ENCODE results near the gene PIEZO2.

PIEZO2 gene

DNA sequence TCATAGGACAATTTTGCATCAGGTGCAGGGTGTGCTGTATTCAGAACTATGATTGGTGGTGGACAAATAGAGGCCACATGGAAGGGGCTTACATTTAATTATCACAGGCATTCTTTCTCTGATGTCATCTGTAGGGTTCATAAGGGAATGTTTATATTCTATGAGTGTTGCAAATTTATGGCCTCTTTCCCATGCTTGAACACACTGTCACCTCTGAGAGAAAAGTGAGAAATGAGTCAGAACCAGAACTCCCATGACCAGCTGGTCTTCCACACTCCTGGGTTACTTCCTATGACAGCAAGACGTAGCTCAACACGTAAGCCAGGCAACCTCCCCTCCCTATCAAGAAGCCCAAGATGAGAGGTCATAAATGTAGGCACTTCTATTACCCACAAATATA is 310.8 kb downstream of the PIEZO2 start:
- DNase-seq = no peak

DNA sequence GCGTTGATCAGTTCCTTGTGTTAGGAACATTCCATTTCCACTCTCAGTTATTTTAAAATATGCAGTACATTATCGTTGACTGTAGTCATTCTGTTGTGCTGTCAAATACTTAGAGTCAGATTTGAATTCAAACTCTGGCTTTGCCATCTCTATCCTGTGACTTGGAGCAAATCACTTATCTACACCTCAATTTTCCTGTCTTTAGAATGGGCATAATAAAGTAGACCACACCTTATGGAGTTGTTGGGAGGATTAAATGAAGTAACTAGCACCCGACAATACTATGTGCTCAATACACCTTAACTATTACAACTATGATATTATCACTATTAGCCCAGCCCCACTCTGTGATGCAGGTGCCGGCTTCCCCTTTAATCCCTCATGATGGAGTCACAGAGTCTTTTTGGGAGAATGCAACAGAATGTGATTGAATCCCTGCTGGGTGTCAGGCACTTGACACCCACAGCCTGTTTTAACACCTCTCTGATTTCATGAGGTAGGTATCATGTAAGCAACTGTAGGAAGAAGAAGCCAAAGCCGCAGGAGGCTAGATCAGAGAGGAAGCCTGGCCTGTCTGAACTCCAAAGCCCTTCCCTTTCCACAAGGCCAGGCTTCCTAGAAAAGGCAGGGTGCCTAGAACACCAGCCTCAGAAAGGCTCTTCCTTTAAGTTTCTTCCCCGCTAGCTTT is 315.1 kb downstream of the PIEZO2 start:
- DNase-seq = no peak

DNA sequence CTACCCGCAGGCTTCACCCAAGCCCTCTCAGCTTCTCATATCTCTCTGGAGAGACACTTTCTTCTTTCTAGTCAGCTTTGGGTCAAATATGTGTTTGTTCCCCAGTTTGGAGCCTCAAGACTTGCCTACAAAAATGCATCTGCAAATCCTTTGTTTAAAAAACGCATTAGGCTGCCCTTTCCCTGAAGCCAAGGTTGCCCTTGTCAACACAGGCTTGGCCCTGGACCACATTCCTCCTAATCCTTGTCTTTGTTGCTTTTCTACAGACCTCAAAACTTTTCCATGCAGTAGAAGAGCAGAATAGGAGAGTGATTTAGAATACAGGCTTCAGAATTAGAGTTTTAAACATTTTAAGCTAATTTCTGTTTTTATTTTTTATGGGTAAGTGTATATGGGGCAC is 315.7 kb downstream of the PIEZO2 start:
- DNase-seq = no peak

DNA sequence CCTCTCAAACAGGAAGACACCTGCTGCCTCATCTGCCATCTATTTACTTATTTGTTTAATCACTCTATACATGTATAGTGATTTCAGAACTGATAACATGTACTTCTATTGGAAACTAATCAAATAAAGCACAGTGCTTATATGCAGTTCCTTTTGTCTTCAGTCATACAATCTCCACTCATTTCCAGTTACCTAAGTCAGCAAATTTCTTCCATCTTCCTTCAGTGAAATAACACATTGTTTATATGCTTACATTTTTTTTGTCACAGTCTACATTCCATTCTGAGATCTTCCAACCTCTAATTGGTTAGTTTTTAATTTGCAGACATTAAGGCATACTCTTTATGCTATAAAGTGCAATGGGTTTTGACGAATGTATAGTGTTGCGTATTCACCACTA is 323.0 kb downstream of the PIEZO2 start:
- no peak for DNase-seq

DNA sequence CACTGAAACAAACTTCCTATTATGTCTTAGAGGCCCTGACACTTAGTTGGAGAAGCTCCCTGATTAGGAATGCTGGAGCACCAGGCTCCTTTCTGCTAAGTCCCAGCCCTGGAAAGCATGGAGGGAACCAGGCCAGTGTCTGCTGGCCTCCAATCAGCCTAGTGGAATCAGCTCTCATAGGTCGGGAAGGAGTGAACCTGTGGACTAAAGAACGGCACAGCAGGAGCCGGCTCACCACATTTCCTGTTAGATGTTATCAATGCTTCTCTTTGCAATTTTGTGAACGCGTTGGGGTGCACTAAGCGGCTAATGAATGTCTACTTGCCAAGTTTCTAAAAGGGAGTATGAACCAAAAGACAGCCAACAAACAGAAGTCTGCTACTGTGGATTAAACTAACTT is 326.9 kb downstream of the PIEZO2 start:
- no peak for DNase-seq

DNA sequence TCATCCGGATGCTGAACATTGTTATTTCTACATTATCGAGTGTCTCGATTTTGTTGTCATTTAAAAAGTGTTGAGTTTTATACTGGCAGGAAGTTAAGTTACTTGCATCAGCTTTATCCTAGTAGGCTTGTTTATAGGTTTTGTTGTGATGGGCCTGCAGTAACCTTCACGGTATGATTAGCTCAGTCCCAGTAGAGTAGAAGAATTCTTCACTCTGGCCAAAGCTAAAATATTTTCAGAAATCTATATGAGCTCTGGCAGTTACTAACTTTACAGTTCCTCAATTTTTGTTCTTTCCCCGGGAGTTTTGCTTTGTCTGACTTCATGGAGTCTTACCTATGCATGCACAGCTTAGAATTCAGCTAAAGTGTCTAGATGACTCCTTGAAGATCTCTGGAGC is 328.7 kb downstream of the PIEZO2 start:
- no peak for DNase-seq

DNA sequence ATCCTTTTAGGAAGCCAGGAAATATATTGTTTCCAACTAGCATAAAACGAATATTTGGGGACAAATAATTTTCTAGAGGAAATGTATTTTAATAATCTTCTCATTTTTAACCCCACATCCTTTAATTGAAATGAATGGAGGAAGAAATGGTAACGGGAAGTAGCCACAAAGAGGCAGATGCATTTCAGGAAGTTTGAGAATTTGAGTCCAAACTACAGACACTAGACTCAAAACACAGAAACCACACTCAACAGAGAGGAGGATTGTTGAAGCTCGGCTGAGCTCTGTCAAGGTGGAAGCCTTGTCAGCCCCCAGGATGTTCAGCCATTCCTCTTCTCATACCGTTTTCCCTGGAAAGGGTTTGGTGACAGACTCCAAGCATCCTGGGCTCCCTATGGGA is 335.0 kb downstream of the PIEZO2 start:
- no peak for DNase-seq

DNA sequence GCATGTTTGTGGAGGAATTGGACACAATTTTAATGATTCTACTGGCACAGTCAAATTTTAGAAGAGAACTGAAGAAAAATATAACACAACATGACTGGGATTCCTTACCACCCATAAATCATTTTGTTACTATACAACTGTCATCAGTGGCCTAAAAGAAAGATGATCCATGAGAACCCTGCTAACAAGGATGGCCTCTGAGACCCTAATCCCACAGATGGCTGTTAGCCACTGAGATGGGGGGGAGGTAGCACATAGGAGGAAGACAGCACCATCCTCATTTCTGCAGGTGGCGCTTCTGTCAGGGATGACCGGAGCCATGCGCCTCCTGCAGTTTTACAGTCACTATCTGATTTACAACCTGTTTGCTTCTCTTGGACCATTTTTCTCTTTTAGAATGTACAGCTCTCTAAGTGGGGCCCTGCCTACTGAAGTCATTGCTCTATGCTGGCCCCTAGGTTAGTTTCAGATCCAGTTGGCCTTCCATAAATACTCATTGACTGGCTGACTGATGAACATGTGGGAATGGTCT is 343.7 kb downstream of the PIEZO2 start:
- DNase-seq = no peak

DNA sequence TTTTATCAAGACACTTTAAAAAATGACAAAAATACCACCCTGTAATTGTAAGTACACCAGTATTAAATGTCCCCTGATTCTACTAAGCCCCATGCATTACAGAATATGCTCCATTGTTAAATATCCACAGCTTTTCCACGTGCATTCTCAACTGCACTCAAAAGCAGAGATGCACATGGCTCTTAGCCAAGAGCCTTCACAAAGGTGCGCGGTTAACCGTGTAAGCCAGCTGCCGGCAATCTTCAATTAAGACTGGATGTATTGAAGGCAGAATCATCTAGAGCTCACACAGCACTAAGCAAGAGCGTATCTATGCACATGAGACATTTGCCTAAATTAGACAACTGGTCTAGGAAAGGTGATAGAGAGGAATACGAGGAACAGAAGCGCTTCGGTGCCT is 345.2 kb downstream of the PIEZO2 start:
- DNase-seq = no peak

DNA sequence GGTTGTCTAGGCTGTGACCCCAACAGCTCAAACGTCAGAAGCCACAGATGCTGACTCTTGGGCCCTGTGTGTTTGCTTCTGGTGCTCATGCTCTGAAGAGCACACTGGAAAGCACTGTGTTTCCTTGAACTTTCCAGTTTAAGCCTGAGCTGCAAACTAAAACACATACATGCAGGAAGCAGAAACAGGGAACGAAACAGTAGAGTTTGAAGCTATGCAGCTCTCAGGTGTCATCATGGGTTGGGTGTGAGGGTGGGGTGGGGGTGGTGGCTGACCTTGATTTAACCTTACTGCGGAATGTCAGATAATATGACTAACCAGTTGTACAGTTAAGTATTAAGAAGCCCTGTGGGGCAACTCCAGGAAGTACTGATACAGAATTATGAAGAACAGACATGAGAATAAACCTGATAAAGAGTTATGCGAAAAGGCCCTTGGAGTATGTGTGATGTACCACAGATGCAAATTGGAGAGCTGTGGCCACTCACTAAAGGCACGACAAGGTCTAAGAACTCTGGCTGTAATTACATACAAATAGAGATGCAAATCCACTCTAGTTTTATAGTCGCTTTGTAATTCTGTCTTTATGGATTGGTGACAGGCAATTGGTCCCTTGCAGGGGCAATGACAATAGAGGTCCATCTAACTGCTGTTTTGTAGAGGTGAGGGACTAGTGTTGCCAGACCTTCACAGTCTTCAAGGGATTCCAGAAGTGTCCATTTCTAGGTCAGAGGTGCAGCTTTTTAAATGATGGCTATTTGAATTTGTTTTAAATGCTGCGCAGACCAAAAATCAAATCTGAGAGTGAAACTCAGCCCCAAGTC is 350.4 kb downstream of the PIEZO2 start:
- no peak for DNase-seq

DNA sequence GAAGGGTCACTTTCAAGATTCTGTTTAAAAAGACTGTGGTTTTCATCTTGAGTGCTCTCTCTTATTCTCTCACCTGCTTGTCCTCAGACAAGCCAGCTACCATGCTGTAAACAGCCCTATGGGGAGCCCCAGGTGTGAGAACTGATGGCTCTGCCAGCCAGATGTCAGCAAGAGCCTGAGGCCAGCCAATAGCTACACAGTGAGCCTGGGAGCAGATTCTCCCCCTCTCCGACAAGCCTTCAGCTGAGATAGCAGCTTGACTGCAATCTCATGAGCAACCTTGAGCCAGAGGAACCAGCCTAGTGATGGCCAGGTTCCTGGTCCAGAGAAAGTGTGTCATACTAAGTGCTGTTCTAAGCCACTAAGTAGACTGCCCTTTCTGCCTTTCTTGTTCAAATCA is 351.5 kb downstream of the PIEZO2 start:
- no peak for DNase-seq

DNA sequence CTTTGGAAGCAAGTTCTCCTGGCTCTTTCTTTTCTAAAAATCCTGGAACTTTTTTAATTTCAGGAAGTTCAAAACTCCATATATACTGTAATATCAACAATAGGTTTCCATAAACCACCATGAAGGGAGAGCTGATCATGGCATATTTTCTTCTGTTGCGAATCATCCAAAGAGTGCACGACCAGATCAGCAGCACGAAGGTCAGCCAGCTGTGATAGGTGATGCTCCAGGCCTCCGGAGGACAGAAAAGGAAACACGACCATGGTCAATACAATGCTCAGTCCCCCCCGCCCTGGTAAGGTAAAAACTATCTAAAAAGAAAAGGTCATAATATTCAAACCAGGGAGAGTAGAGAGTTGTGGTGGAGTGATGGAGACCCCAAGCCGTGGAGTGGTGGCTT is 354.6 kb downstream of the PIEZO2 start:
- no peak for DNase-seq

DNA sequence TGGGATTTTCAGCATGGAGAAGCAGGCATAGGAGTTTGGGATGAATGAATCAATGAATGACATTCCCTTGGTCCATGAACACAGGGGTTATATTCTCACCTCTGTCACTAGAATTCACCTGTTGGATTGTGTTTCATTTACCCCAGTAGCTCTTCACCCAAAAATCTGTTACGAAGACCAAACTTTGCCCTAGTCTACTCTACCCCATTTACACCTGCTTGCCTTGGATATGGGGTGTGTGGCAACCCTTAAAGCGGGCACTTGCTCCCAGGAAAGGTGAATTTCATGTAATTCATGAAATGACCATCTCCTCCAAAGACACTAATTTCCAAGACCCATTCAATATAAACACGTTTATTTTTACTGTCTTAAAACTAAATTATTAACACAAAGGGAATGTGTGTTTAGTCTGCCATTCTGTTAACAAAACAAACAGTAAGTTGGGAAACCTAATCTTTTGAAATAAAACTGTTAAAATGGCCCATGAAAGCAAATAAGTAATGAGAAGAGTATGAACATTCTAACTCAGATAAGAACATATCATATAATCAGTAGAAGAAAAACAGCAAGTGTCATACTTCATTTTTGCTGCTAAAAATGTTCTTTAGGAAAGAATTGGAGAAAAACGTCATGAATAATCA is 355.5 kb downstream of the PIEZO2 start:
- DNase-seq = no peak

DNA sequence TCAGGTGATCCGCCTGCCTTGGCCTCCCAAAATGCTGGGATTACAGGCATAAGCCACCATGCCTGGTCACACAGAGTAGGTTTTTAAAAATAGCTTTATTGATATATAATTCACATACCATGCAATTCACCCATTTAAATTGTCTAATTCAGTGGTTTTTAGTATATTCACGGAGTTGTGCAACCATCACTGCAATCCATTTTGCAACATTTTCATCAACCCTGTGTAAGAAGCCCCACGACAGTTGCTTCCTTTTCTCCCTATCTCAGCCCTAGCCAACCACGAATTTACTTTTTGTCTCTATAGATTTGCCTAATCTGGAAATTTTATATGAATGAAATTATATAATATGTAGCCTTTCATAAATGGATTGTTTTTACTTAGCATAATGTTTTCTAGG is 357.2 kb downstream of the PIEZO2 start:
- no peak for DNase-seq

DNA sequence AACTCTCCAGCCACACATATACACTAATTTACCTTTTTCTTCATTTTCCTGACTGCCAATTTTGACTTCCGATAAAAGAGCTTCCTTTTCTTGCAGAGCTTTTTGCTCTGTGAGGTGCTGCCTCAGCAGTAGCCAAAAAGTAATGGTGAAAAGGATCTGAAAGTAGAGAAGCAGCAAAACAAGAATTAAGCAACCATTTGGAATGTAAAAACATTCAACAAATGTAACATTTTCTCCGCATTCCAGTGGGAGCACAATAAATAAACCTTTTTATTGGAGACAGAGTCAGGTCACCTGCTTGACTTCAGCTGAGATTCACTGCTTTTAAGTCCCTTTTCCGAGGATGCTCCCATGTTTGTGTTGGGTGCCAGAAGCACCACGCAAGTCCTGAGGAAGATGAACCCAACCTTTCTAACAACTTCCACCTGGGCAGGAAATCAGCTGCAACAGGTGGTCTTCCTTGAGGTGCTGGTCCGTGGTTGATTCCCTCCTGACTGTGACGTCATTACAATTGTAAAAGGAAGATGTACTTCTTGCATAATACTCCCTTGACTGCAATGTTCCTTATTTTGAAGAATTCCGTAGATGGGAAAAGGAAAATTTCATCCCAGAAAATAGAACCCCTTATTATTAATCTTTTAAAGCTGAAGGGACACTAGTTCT is 358.1 kb downstream of the PIEZO2 start:
- DNase-seq = no peak

DNA sequence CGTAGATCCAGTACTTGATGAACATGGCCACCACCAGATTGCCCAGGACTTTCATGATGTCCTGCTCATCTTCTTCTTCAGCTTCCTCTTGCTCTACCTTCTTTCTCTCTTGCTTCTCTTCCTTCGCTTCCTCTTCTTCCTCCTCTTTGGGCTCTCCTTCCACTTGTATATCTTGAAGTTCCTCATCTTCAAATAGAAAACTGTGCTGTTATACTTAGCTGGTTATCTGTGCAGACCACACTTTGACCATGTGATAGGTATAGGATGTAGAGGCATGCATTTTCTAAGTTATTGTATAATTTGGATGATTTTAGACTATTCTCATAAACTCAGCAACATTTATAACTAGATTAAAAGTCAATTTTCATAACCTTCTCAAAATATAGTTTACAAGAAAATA is 360.2 kb downstream of the PIEZO2 start:
- DNase-seq = no peak

DNA sequence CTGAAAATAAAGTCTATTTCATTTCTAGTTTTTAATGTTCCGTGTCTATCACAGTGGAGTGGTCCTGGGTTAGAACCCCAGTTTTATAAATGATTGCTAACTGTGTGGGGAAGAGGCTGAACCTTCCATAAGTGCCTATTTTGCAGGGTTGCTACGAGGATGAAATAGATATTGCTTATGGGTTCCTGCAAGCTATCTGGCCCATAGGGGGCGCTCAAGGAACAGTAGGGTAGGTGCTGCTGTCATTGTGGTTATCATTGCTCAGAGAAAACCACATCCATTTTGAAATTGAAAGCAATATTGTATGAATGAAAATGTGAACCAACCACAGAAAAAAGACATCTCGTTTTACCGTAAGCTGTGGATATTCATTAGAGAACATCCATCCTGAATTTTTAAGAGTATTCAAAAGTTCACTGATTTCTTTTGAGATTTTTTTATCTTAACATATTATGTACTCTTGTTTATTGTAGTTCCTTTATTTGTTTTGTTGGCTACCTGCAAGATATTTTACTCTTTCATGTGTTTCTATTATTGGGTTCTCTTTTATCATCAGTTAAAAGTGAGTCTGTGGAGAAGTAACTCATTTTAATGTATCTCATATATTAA is 362.0 kb downstream of the PIEZO2 start:
- peak; percentile 50 for DNase-seq

DNA sequence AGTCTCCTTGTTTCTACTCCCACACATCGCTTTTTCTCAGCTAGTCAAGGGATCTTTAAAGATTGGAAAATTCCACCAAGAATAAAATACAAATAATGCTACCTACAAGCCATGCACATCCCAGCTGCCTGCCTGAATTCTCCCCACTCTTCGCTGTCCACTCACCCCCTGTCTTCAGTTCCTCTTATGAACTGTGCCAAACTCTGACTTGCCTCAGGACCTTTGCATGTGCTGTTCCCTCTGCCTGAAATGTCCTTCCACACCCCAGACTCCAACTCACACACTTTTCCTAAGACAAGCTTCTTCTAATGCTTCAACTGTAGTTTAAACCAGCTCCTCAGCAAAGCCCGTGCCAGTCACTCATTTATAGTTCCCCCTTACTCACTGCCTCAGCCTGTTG is 363.6 kb downstream of the PIEZO2 start:
- DNase-seq = no peak

DNA sequence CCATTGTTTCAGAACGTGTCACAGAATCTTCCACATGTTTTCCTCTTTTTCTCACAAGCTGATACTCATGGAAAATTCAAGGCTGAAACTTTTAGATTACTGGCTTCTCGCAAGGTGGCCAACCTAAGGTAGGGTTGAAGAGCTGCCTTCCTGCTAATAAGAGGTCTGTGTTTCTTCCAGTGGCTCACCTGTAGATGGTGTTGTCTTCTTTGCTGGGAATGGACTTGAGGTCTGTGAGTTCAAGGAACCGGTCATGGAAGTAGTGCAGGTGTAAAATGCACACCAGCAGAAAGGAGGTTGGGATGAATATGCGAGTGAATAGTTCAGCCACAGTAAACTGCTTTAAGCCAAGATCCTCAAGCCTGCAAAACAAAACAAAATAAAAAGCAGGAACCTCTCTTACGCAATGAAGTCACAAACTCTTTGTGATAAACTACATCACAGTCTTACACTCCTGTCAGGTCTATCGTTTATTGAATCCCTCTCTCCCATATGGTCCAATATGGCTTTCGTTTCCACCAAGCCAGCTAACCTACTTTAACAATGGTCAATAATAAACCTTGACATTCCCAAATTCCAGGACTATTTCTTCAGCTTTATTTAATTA is 364.7 kb downstream of the PIEZO2 start:
- no peak for DNase-seq

DNA sequence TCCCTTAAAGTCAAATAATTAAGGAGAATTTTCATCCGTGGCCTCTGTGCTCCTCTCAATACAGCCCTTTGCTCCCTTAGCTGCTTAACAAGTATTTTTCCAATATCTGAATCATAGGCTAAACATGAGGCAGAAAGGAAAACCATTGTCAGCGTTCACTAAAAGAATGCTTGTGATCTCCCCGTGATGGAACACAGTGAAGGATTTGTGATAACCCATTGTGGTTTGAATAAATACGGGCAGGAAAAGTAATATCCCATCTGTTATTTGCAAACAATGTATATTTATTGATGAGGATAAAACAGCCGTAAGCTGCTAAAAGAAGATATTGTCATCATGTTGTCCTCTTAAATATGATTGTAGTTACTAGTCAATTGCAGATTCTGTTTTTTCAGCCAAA is 365.4 kb downstream of the PIEZO2 start:
- no peak for DNase-seq

DNA sequence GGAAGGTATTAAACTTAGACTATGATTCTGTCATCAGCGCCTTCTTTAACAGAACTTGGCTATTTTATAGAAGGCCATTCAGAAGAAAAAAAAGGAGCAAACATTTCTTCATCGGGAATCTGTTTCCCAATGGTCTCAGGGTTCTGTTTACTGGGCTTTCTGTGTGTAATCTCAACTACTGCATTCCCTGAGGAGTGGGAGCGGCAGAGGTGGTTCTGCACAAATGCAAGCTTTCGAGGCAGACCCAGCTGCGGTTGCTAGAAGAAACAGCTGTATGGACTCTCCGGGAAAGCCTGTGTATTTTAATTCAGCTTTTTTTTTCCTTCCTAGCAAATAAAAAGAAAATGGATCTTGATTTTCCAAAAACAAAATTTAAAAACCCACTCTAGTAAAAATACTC is 372.9 kb downstream of the PIEZO2 start:
- DNase-seq = no peak

DNA sequence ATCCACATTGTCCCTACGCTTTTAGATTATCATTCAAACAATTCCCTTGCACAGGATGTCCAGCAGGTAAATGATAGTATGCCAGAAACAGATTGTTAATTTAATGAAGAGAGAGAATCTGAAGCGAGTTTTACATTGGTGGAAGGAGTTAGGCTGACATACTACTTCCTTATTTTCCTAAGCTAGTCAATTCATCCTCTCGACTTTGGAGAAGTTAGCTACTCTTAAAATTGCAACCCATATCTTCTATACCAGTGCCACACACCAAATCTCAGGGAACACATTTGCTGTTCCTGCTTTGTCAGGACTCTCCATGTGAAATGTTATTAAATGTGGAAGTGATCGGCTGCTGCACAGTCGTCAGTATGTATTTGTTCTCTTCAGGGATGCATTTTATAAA is 374.3 kb downstream of the PIEZO2 start:
- DNase-seq = no peak

Data from amniotic stem cell (primary cell).